GM21723 (cell line): ENCODE measurements around the gene INTS7.

Experiments used
- ATAC-seq: cut with Tn5 transposase; IDR thresholded peaks from one replicate; pipeline ENCODE4 v1.9.1; 2021; ENCODE audit warnings: mild to moderate bottlenecking, moderate library complexity; ENCODE audit not compliant: unreplicated experiment

The INTS7 gene

GRCh38 chr1:211910913-211911485 lies 124.4 kb downstream of the INTS7 start:
- no peak for ATAC-seq

- no peak for ATAC-seq
These were observed 125.1 kb downstream of the INTS7 start for GRCh38 chr1:211910113-211910884.

- ATAC-seq: no peak
These were observed 126.0 kb downstream of the INTS7 start for GRCh38 chr1:211909395-211909794.

- ATAC-seq: no peak
These were observed 126.4 kb downstream of the INTS7 start for GRCh38 chr1:211908951-211909350.

GRCh38 chr1:211908453-211908852 lies 126.9 kb downstream of the INTS7 start:
- ATAC-seq: peak; percentile 85

- ATAC-seq: no peak
These were observed 131.7 kb downstream of the INTS7 start for GRCh38 chr1:211903490-211904245.

GRCh38 chr1:211902624-211903291 lies 132.6 kb downstream of the INTS7 start:
- no peak for ATAC-seq

GRCh38 chr1:211901945-211902344 lies 133.4 kb downstream of the INTS7 start:
- no peak for ATAC-seq

- no peak for ATAC-seq
These were observed 134.9 kb downstream of the INTS7 start for GRCh38 chr1:211900441-211900840.

GRCh38 chr1:211896958-211897357 lies 138.4 kb downstream of the INTS7 start:
- ATAC-seq: no peak

GRCh38 chr1:211895126-211895759 lies 140.1 kb downstream of the INTS7 start:
- no peak for ATAC-seq

- ATAC-seq: no peak
These were observed 141.0 kb downstream of the INTS7 start for GRCh38 chr1:211894312-211894711.

- ATAC-seq: no peak
These were observed 142.1 kb downstream of the INTS7 start for GRCh38 chr1:211893260-211893659.

GRCh38 chr1:211892577-211892976 lies 142.8 kb downstream of the INTS7 start:
- ATAC-seq: no peak

- ATAC-seq: no peak
These were observed 143.6 kb downstream of the INTS7 start for GRCh38 chr1:211891708-211892107.
